H1 (cell line): ENCODE results near the gene CDON. TPM values are rescaled to one million over a fixed set of nuclear protein-coding genes. Genes with fewer than 3 reads are reported as not detected.
A peak's percentile ranks its signal among the peaks of the same experiment; 100 is the strongest.

Source experiments
- CTCF ChIA-PET: fragments of 300-600 bp; sonication (Branson Sonifier 250); formaldehyde crosslinking; loops from one replicate; lab custom pipeline; 2021; ENCODE audit not compliant: partially characterized antibody; lab: Charles Lee
- POLR2A ChIA-PET: fragments of 300-600 bp; sonication (Branson Sonifier 250); formaldehyde crosslinking; loops from one replicate; lab custom pipeline; 2021; ENCODE audit warnings: inconsistent platforms; ENCODE audit not compliant: partially characterized antibody; lab: Charles Lee
- DNase-seq, 2 experiments: peaks; one replicate each; pipeline versions ENCODE4 v3.0.0 to v3.0.0-alpha.2; 2010 to 2022; ENCODE audit warnings: low spot score in 2 of 2, low read depth in 1 of 2, mixed read lengths in 1 of 2
- FAIRE-seq: peaks from 2 replicates; lab custom pipeline; 2011; peaks lifted over from hg19 to GRCh38; lab: Jason Lieb, UNC
- H2AFZ ChIP-seq: 2 replicates; pipeline ENCODE4 v1.8.1; 2012; ENCODE audit warnings: low read length, inconsistent platforms
- H2AK5ac ChIP-seq: 2 replicates; pipeline ENCODE4 v1.6.1; 2013; ENCODE audit warnings: low read depth, low read length
- H2BK120ac ChIP-seq: replicated peaks from 2 replicates; pipeline ENCODE3; 2013; ENCODE audit warnings: low read depth, low read length, inconsistent platforms
- H2BK12ac ChIP-seq: 2 replicates; pipeline ENCODE4 v1.6.1; 2013; ENCODE audit warnings: low read depth, low read length
- H2BK15ac ChIP-seq: 2 replicates; pipeline ENCODE4 v1.6.1; 2013; ENCODE audit warnings: low read length
- H2BK20ac ChIP-seq: 2 replicates; pipeline ENCODE4 v1.6.1; 2013; ENCODE audit warnings: low read length
- H2BK5ac ChIP-seq: 2 replicates; pipeline ENCODE4 v1.6.1; 2013; ENCODE audit warnings: low read depth, low read length
- H3K14ac ChIP-seq: 2 replicates; pipeline ENCODE4 v1.6.1; 2013; ENCODE audit warnings: inconsistent platforms; ENCODE audit not compliant: insufficient read length
- H3K18ac ChIP-seq: 2 replicates; pipeline ENCODE4 v1.6.1; 2013; ENCODE audit warnings: low read length; ENCODE audit errors: extremely low read depth
- H3K23ac ChIP-seq: 2 replicates; pipeline ENCODE4 v1.6.1; 2013; ENCODE audit warnings: inconsistent platforms; ENCODE audit not compliant: insufficient read length
- H3K23me2 ChIP-seq: 2 replicates; pipeline ENCODE4 v1.6.1; 2013; ENCODE audit warnings: low read depth, low read length
- H3K27ac ChIP-seq: 2 replicates; pipeline ENCODE4 v1.6.1; 2011; ENCODE audit warnings: low read depth, low read length, inconsistent platforms
- H3K27me3 ChIP-seq, 4 experiments: replicated peaks in 1 of 4; 1 replicate in 1 of 4; 2 replicates in 3 of 4; pipeline versions ENCODE4 v1.6.1 to v1.8.1; 2011 to 2013; ENCODE audit warnings: low read length in 3 of 4, mild to moderate bottlenecking in 3 of 4, inconsistent platforms in 2 of 4, mixed read lengths in 2 of 4, moderate library complexity in 1 of 4; ENCODE audit not compliant: control insufficient read depth in 3 of 4, insufficient read depth in 3 of 4; ENCODE audit errors: extremely low read depth in 1 of 4
- H3K36me3 ChIP-seq, 4 experiments: 2 replicates each; pipeline versions ENCODE4 v1.6.1 to v1.8.1; 2011 to 2013; ENCODE audit warnings: mild to moderate bottlenecking in 4 of 4, low read length in 3 of 4, moderate library complexity in 2 of 4, control low read depth in 1 of 4, inconsistent platforms in 1 of 4; ENCODE audit not compliant: insufficient read depth in 4 of 4, control insufficient read depth in 2 of 4
- H3K4ac ChIP-seq: replicated peaks from 2 replicates; pipeline ENCODE3; 2013; ENCODE audit warnings: low read length, low read depth, mixed read lengths, inconsistent platforms; ENCODE audit not compliant: insufficient read length
- H3K4me1 ChIP-seq, 4 experiments: replicated peaks in 1 of 4; 1 replicate in 1 of 4; 2 replicates in 3 of 4; pipeline versions ENCODE4 v1.6.1 to v1.8.1; 2011 to 2013; ENCODE audit warnings: low read length in 3 of 4, inconsistent platforms in 2 of 4, mixed read lengths in 1 of 4; ENCODE audit not compliant: insufficient read depth in 4 of 4, control insufficient read depth in 3 of 4
- H3K4me2 ChIP-seq, 2 experiments: 2 replicates each; pipeline versions ENCODE4 v1.6.1 to v1.8.1; 2011 to 2013; ENCODE audit warnings: low read depth in 2 of 2, low read length in 2 of 2, control low read depth in 1 of 2, inconsistent platforms in 1 of 2, mild to moderate bottlenecking in 1 of 2; ENCODE audit not compliant: insufficient read depth in 1 of 2
- H3K4me3 ChIP-seq, 4 experiments: fragments of 200-600, 300-600 bp in 1 of 4; sonication (generic), shearing (Covaris generic), sonication (Bioruptor Twin) in 1 of 4; 2 replicates each; pipeline versions ENCODE4 v1.5.1 to v1.8.1; 2011 to 2016; ENCODE audit warnings: low read length in 4 of 4, low read depth in 3 of 4, control low read depth in 2 of 4, inconsistent platforms in 2 of 4, mild to moderate bottlenecking in 2 of 4, mixed read lengths in 1 of 4, moderate library complexity in 1 of 4; ENCODE audit not compliant: insufficient read depth in 2 of 4; ENCODE audit errors: extremely low read depth in 1 of 4
- H3K56ac ChIP-seq: replicated peaks from 2 replicates; pipeline ENCODE3; 2013; ENCODE audit warnings: low read depth, mild to moderate bottlenecking, mixed read lengths, low read length, inconsistent platforms; ENCODE audit not compliant: insufficient read length
- H3K79me1 ChIP-seq: 2 replicates; pipeline ENCODE4 v1.6.1; 2013; ENCODE audit warnings: low read depth, low read length, control low read depth
- H3K79me2 ChIP-seq, 2 experiments: 2 replicates each; pipeline versions ENCODE4 v1.6.1 to v1.8.1; 2012 to 2013; ENCODE audit warnings: low read length in 2 of 2, mild to moderate bottlenecking in 2 of 2, inconsistent platforms in 1 of 2; ENCODE audit not compliant: insufficient read depth in 2 of 2, control insufficient read depth in 1 of 2
- H3K9ac ChIP-seq, 4 experiments: replicated peaks in 1 of 4; 1 replicate in 1 of 4; 2 replicates in 3 of 4; pipeline versions ENCODE4 v1.6.1 to v1.8.1; 2011 to 2013; ENCODE audit warnings: low read depth in 3 of 4, low read length in 3 of 4, control low read depth in 2 of 4, mild to moderate bottlenecking in 2 of 4, moderate library complexity in 2 of 4, inconsistent platforms in 1 of 4; ENCODE audit errors: extremely low read depth in 1 of 4
- H3K9me3 ChIP-seq, 2 experiments: 2 replicates each; pipeline versions ENCODE4 v1.6.1 to v1.8.1; 2012 to 2013; ENCODE audit warnings: mild to moderate bottlenecking in 2 of 2, moderate library complexity in 2 of 2, control low read depth in 1 of 2, inconsistent platforms in 1 of 2, low read depth in 1 of 2, low read length in 1 of 2, mixed read lengths in 1 of 2; ENCODE audit not compliant: insufficient read depth in 2 of 2
- H4K20me1 ChIP-seq, 2 experiments: replicated peaks in 1 of 2; 2 replicates each; pipeline versions ENCODE3 to v1.8.1; 2011 to 2013; ENCODE audit warnings: inconsistent platforms in 2 of 2, low read length in 2 of 2, mild to moderate bottlenecking in 1 of 2; ENCODE audit not compliant: insufficient read depth in 2 of 2, control insufficient read depth in 1 of 2
- H4K5ac ChIP-seq: 2 replicates; pipeline ENCODE4 v1.6.1; 2013; ENCODE audit warnings: low read length, low read depth, mixed read lengths, inconsistent platforms; ENCODE audit not compliant: insufficient read length
- H4K8ac ChIP-seq: 2 replicates; pipeline ENCODE4 v1.8.0; 2013; ENCODE audit warnings: mild to moderate bottlenecking, moderate library complexity, low read length, inconsistent platforms; ENCODE audit not compliant: insufficient read depth; ENCODE audit errors: extremely low read depth
- H4K91ac ChIP-seq: replicated peaks from 2 replicates; pipeline ENCODE3; 2013; ENCODE audit warnings: low read length, mixed read lengths, inconsistent platforms; ENCODE audit not compliant: insufficient read length
- CBX8 ChIP-seq: fragments of 300-800, 300-1000 bp; sonication (generic); IDR thresholded peaks from 2 replicates; pipeline ENCODE4 v1.7.1; 2016; ENCODE audit warnings: low read depth, low read length, borderline replicate concordance
- KDM1A ChIP-seq: fragments of 200-600, 300-600 bp; sonication (generic); IDR thresholded peaks from 2 replicates; pipeline ENCODE4 v1.7.1; 2016; ENCODE audit warnings: mild to moderate bottlenecking, low read length, borderline replicate concordance
- WGBS, 2 experiments: shearing (Covaris generic) in 1 of 2; methylation state at CpG; one replicate each; pipeline versions ENCODE4 v1.1.6 to v1.1.7; 2013 to 2015; ENCODE audit warnings: low lambda C conversion rate in 2 of 2, mixed read lengths in 2 of 2, inconsistent platforms in 1 of 2, low coverage in 1 of 2, missing lambda C conversion rate in 1 of 2; ENCODE audit not compliant: insufficient replicate concordance in 2 of 2, insufficient coverage in 1 of 2, insufficient read length in 1 of 2; ENCODE audit errors: extremely low coverage in 1 of 2, missing lambda C conversion rate in 1 of 2; 5-methylcytosine and 5-hydroxymethylcytosine counted together
- polyA plus RNA-seq, 7 experiments: library from polyadenylated mRNA; depleted of rRNA in 3 of 7; stranded (reverse) in 5 of 7; unstranded in 2 of 7; fragments of >200 nt in 5 of 7; fragments of 200-250 nt in 2 of 7; gene quantifications; 1 replicate in 5 of 7; 2 replicates in 1 of 7; 4 replicates in 1 of 7; pipeline versions ENCODE4 v1.2.1 to v1.2.3, GENCODE V29; 2011 to 2013; ENCODE audit warnings: missing spikeins in 2 of 7, mixed read lengths in 2 of 7
- total RNA-seq: library from RNA; stranded (reverse); fragmentation: NEBNext Ultra II Directional; extraction: Animal tissue kit (Norgen Biotek cat#: 25700); gene quantifications from 2 replicates; pipeline ENCODE4 v1.2.1, GENCODE V29; 2021

CDON gene
- total and polyA plus RNA-seq, 2 of the 8 experiments (the other 6 are each of a cell fraction or from before 2014, with no cell fraction given), result 11.0 to 32.5 TPM

- H3K23ac ChIP-seq, result no peak overlapping the region
- no peak overlapping the region for H2BK5ac ChIP-seq
- H2BK12ac ChIP-seq, result no peak overlapping the region
- no peak overlapping the region for H2AFZ ChIP-seq
- H3K27me3 ChIP-seq, result no peaks in the 10 kb centered on the region
- H4K91ac ChIP-seq, result no peak overlapping the region
- no peaks in the 10 kb centered on the region for H4K20me1 ChIP-seq
- DNase-seq, result no peak
- 92% methylated on average over 9 of the region's 9 CpGs; no CpG with 5 or more reads in 1 of the 2 experiments for WGBS, 2 experiments
- no peak overlapping the region for H3K4ac ChIP-seq
- H3K36me3 ChIP-seq, result no peaks in the 10 kb centered on the region
- CTCF ChIA-PET, result interaction anchor here (0.7 to 8.2 kb wide), 24 partner anchors 9 to 356 kb away, joined by 3 to 76 read pairs (median 6); partner anchors contain the start of gene CDON
- H3K4me3 ChIP-seq, result no peak overlapping the region
- H3K14ac ChIP-seq, result no peak overlapping the region
- TF ChIP-seq KDM1A, result peak; percentile 50; the same call in 1 of the 2 replicates
- TF ChIP-seq CBX8, result no peak
- H3K79me2 ChIP-seq, result no peaks in the 10 kb centered on the region
- H3K56ac ChIP-seq, result no peak overlapping the region
- no peaks in the 10 kb centered on the region for H3K79me1 ChIP-seq
- H4K8ac ChIP-seq, result no peak overlapping the region
- POLR2A ChIA-PET, result interaction anchor here (0.8 to 1.3 kb wide), 3 partner anchors 10 to 18 kb away, joined by 3 to 6 read pairs (median 5); no protein-coding TSS in a partner anchor
- no peak overlapping the region for H4K5ac ChIP-seq
- no peak overlapping the region for H3K27ac ChIP-seq
- no peak overlapping the region for H2AK5ac ChIP-seq
- H2BK120ac ChIP-seq, result no peak overlapping the region
- no peak overlapping the region for H3K9ac ChIP-seq
- H3K18ac ChIP-seq, result no peak overlapping the region
- no peak overlapping the region for H2BK20ac ChIP-seq
- no peaks in the 10 kb centered on the region for H3K9me3 ChIP-seq
- no peaks in the 10 kb centered on the region for H3K23me2 ChIP-seq
- H2BK15ac ChIP-seq, result no peak overlapping the region
- H3K4me2 ChIP-seq, result no peak overlapping the region
- FAIRE-seq, result no peak
- H3K4me1 ChIP-seq, result peaks cover 7 to 11% (median 9%) of the 10 kb centered on the region in 4 experiments
Observed at GRCh38 chr11:125943661-125944349, 118.9 kb downstream of the CDON start.
